MV-4-11 (cell line): Measurements from ENCODE around the gene FSTL4.

Experiments used
- DNase-seq: peaks from one replicate; lab custom pipeline; 2025; lab: John Stamatoyannopoulos, UW

The FSTL4 gene

GRCh38 chr5:133321833-133322420 lies 290.4 kb downstream of the FSTL4 start:
- no peak for DNase-seq

DNA sequence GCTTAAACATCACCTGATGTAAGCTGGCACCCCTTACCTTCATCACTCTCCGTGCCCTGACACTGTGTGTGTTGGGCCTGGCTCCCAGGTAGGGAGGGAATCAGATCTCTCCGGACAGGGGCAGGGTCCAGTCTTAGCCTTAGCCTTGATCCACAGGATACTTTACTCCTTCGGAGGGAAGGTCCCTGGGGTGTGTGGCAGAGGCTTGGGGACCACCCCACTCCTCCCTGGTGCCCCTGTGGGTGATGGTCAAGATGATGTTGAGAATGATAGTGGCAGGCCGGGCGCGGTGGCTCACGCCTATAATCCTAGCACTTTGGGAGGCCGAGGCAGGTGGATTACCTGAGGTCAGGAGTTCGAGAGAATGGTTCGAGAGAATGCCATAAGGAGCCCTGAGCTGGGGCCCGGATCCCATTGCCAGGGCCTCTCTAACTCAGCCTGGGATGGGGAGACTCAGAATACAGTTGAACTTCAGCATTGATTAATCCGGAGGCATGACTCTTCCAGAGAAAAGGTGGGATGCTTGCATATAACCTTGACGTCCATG lies 291.0 kb downstream of the FSTL4 start:
- DNase-seq: no peak

GRCh38 chr5:133319905-133320520 lies 292.3 kb downstream of the FSTL4 start:
- no peak for DNase-seq

GRCh38 chr5:133319244-133319643 lies 293.1 kb downstream of the FSTL4 start:
- no peak for DNase-seq

DNA sequence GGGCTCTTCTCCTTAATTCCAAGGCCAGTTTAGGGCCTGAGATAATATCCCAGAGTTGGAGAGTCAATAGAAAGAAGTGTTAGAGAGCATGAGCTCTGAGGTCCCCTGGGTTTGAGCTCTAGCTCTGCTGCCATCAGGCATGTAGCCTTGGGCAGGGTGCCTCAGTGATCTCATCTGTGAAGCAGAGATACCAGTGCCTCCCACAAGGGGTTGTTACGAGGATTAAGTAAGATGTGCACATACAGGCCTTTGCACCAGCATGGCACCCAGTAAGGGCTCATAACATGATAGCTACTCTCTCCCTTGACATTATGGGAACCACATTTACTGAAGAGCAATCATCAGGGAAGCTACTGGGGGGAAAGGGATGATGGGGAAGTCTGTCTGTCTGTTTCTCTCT lies 294.8 kb downstream of the FSTL4 start:
- DNase-seq: no peak

- no peak for DNase-seq
Measured at GRCh38 chr5:133316346-133317343, 295.7 kb downstream of the FSTL4 start.

- no peak for DNase-seq
Measured at GRCh38 chr5:133314086-133314485, 298.3 kb downstream of the FSTL4 start.

GRCh38 chr5:133311176-133311575 lies 301.2 kb downstream of the FSTL4 start:
- no peak for DNase-seq

GRCh38 chr5:133309984-133310621 lies 302.2 kb downstream of the FSTL4 start:
- no peak for DNase-seq

DNA sequence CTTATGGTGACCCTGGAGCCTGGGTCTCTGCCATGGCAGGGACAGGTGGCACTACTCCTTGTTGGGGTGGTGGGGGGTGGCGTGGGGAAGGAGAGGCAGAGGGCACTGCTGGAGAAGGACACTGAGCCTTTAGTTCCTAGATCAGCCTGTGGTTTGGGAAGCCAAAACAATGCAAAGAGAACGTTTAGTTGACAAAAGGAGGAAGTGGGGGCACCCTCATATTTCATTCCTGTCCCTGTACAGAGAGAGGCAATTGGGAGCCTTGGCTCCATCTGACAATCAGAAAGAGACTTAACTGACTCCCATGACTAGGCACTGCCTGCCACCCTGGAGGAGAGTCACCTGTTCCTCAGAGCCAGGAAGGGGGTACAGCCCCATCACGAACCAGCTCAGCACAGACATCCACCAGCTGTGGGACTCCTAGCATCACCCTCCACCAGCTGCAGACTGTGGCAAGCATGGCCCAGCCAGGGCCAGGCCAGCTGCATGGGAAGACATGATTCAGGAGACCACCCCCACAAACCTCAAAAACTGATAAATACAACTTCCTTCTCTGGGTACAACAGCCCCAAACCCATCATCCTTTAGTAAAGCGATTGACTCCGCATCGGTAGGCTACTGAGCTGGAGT lies 303.1 kb downstream of the FSTL4 start:
- peak; percentile 72 for DNase-seq

DNA sequence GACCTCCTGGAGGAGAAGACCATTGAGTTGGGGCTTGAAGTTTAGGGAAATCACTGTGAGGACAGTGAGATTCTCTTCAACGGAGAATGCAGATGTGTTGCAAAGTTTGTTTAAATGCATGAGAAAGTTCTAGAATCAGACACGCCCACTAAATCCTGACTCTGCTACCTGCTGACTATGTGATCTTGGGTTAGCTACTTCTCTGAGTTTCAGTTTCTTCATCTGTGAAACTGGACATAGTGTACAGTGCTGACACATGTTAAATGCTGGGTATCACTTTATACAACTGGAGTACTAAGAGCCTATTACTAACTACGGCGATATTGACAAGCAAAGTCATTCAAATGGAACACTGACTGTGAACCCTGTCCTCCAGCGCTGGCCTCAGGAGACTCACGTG lies 305.1 kb downstream of the FSTL4 start:
- no peak for DNase-seq

- DNase-seq: no peak
Measured at GRCh38 chr5:133304707-133305216, 307.6 kb downstream of the FSTL4 start.

DNA sequence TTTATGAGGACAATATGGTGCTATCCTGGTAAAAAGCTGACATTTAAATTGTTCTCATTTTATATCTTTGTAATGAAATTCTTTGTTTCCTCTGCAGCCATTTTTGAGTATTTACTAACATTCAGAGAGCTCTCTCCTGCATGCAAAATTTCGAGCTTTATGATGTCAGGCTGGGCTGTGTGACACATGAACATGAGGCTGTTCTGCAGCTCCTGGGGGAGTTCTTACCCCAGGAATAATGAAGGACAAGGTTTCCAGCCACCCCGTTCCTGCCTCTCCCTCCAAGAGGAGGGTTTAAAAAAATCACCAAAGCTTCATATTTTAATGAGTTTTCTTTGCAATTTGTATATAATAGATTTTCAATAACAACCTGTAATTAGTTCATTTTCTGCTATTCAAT lies 308.2 kb downstream of the FSTL4 start:
- DNase-seq: no peak

DNA sequence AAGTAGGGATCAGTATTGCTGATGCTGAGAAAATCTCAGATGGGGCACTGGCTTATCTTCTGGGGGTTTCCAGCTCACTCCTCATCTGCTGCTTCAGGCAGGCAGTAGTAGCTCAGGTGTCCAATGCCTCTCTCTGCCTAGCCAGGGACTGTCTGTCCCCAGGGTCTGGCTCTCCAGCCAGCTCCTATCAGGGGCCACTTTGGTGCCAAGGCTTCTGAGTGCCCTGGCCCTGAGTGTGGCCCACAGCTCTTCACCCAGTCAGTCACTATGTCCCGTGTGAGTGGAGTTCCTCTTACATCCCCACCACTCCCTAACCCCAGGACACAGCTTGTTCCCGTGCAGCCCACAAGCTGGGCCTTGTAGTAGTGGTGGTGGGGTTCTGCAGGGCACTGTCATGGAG lies 309.0 kb downstream of the FSTL4 start:
- no peak for DNase-seq

GRCh38 chr5:133299728-133300127 lies 312.6 kb downstream of the FSTL4 start:
- no peak for DNase-seq

DNA sequence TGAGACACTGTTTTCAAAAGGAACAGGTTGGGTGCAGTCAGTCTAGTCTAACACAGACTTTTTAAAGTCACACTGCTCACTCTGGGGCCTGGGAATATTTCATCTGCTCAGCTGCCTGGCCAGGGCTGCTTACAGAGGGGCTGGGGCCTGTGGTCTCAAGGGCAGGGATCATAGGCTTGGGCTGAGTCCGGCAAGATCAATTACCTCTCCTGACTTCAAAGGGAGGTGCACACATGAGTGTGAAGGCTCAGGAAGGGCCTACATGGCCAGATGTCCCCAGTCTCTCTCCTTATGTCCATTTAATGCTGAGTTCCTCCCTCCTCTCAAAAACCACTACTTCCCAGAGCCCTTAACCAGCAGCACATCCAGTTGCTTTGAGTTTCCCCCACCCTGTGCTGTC lies 313.3 kb downstream of the FSTL4 start:
- no peak for DNase-seq

DNA sequence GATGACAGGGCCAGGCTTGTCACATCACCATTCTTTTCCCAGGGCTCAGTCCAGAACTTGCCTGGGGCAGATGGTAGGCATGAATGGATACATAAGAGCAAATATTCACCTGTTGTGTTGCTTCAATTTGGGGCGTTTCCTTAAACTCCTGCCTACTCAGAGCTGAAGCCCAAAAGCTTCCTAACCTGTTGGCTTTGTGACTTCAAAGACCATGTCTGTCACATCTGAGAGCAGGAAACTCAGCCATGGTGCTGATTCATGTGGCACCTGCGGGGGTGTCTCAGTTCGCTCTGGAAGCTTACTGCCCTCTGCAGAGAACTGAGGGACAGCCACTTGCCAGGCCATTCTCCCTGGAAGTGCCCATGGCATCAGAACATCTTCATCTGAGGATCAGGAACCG lies 313.9 kb downstream of the FSTL4 start:
- no peak for DNase-seq

GRCh38 chr5:133297293-133297692 lies 315.0 kb downstream of the FSTL4 start:
- no peak for DNase-seq

DNA sequence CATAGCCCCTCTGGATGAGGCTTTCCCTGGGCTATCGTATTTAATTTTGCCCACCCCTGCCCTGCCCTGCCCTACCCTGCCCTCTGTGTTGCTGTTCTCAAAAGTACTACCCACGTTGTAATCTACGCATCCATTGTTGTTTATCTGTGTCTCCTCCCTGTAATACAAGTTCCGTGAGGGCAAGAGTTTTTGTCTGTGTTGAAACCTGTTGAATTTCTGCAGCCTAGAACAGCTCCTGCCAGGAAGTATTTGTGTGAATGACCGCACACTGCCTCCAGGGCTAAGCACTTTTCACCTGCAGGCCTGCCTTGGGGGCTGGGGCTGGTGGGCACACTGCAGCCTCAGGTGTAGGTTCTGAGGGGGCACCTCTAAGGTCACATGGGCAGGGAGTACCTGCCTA lies 315.7 kb downstream of the FSTL4 start:
- DNase-seq: no peak

DNA sequence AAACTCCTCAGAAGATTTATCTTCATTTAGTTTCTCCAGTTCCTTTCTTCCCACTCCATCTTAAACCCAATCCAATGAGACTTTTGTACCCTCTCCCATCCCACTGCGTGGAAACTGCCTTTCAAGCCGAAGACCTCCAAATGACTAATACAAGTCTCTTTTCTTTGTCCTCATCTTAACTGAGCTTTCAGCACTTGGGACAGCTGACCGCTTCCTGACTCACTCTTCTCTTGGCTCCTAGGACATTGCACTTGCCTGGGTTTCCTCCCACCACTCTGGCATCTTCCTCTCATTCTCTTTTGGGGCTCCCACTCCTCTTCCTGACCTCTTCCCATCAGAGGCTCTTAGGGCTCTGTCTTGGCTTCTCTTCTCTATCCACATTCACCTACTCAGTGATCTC lies 316.8 kb downstream of the FSTL4 start:
- no peak for DNase-seq

DNA sequence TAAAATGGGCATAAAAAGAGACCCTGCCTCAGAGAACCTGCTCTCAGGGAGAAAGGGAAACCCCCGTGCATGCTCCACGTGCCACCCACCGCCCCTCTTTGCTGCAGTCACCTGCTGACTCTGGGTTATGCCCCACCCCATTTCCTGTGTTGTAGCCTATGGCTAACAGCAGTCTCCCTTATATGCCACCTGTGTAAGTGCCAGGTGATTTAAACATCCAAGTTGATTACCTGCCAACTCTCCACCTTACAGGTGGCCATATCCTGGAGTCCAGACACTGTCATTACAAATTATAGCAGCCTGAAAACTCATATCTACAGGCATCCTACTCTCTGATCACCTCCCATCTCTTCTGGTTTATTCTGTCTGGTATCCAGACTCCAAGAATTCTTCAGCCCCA lies 318.0 kb downstream of the FSTL4 start:
- no peak for DNase-seq

DNA sequence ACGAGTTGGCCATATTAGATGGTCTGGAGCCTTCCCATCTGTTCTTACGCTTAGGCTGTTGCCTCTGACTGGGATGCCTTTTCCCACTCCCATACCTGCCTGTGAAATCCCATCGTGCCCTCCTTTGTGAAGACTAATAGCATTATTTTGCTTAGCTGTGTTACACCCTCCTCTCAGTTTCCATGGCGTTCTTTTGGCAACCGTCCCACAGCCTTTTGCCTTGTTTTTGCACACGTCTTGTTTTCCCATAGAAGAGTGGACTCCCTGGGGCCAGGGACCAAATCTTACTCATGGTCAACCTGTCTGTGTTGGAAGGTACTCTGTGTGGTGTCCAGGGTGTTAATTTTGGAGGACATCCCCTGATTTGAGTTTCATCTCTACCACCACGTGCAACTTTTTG lies 318.4 kb downstream of the FSTL4 start:
- DNase-seq: no peak
